Neutrophil (primary cell): ENCODE data around the gene KCNQ5.

Source experiments
- H3K27ac ChIP-seq: fragments of 200-600 bp; sonication (generic); 2 replicates; pipeline ENCODE4 v1.5.1; 2016; ENCODE audit warnings: mild to moderate bottlenecking, moderate library complexity
- H3K27me3 ChIP-seq: fragments of 200-600 bp; sonication (generic); 2 replicates; pipeline ENCODE4 v1.6.0; 2016; ENCODE audit warnings: mild to moderate bottlenecking
- H3K36me3 ChIP-seq: fragments of 200-600 bp; sonication (generic); 2 replicates; pipeline ENCODE4 v1.5.1; 2017
- H3K4me1 ChIP-seq, 2 experiments: fragments of 200-600 bp in 1 of 2; sonication (generic) in 1 of 2; 1 replicate in 1 of 2; 2 replicates in 1 of 2; pipeline versions ENCODE4 v1.5.1 to v1.6.1; 2013 to 2016; ENCODE audit warnings: low read depth in 1 of 2, low read length in 1 of 2, mild to moderate bottlenecking in 1 of 2, moderate library complexity in 1 of 2; ENCODE audit not compliant: control insufficient read depth in 1 of 2, insufficient read depth in 1 of 2
- H3K4me3 ChIP-seq, 2 experiments: fragments of 200-600 bp in 1 of 2; sonication (generic) in 1 of 2; 1 replicate in 1 of 2; 2 replicates in 1 of 2; pipeline ENCODE4 v1.5.1; 2013 to 2016; ENCODE audit warnings: low read depth in 1 of 2, low read length in 1 of 2, mild to moderate bottlenecking in 1 of 2, moderate library complexity in 1 of 2
- H3K9me3 ChIP-seq: fragments of 200-600 bp; sonication (generic); 2 replicates; pipeline ENCODE4 v1.5.1; 2016
- CTCF ChIP-seq: fragments of 200-600 bp; sonication (generic); IDR thresholded peaks from 2 replicates; pipeline ENCODE4 v1.5.1; 2016; ENCODE audit warnings: antibody characterized with exemption

Gene KCNQ5

GRCh38 chr6:72741083-72741482 lies 119.2 kb downstream of the KCNQ5 start:
- no peak overlapping the region for H3K4me3 ChIP-seq
- no peak overlapping the region for H3K27ac ChIP-seq
- H3K9me3 ChIP-seq, result no peaks in the 10 kb centered on the region
- no peak for TF ChIP-seq CTCF
- no peaks in the 10 kb centered on the region for H3K36me3 ChIP-seq
- H3K4me1 ChIP-seq, result peaks cover 0 to 9% of the 10 kb centered on the region in 2 experiments
- no peaks in the 10 kb centered on the region for H3K27me3 ChIP-seq

GRCh38 chr6:72742001-72742673 lies 120.3 kb downstream of the KCNQ5 start:
- TF ChIP-seq CTCF, result no peak
- H3K27ac ChIP-seq, result no peak overlapping the region
- H3K4me3 ChIP-seq, result no peak overlapping the region
- H3K27me3 ChIP-seq, result no peaks in the 10 kb centered on the region
- no peaks in the 10 kb centered on the region for H3K36me3 ChIP-seq
- H3K4me1 ChIP-seq, result peaks cover 0 to 9% of the 10 kb centered on the region in 2 experiments
- H3K9me3 ChIP-seq, result no peaks in the 10 kb centered on the region

- Histone ChIP-seq H3K4me3 (no peak overlapping the region), H3K27ac (no peak overlapping the region), H3K4me1 (peaks cover 0 to 9% of the 10 kb centered on the region in 2 experiments), H3K27me3 (no peaks in the 10 kb centered on the region), H3K36me3 (no peaks in the 10 kb centered on the region), H3K9me3 (no peaks in the 10 kb centered on the region)
- TF ChIP-seq CTCF, result no peak
Measured at GRCh38 chr6:72746276-72746675, 124.4 kb downstream of the KCNQ5 start.

GRCh38 chr6:72748759-72749158 lies 126.9 kb downstream of the KCNQ5 start:
- no peak for TF ChIP-seq CTCF
- H3K27ac ChIP-seq, result no peak overlapping the region

GRCh38 chr6:72755752-72756151 lies 133.9 kb downstream of the KCNQ5 start:
- Histone ChIP-seq H3K9me3 (no peaks in the 10 kb centered on the region), H3K27ac (no peak overlapping the region), H3K36me3 (no peaks in the 10 kb centered on the region), H3K4me3 (no peak overlapping the region), H3K4me1 (no peaks in the 10 kb centered on the region), H3K27me3 (no peaks in the 10 kb centered on the region)
- TF ChIP-seq CTCF, result no peak

More at GRCh38 chr6:72748759-72749158, 126.9 kb downstream of the KCNQ5 start:
- Histone ChIP-seq H3K36me3 (no peaks in the 10 kb centered on the region), H3K27me3 (no peaks in the 10 kb centered on the region), H3K4me1 (no peaks in the 10 kb centered on the region), H3K9me3 (no peaks in the 10 kb centered on the region), H3K4me3 (no peak overlapping the region)
